GM18868 (cell line): ENCODE results near the gene B3GNT7.
"Not testable (repeated sequence)": the region's sequence is repeated elsewhere in the genome, so short reads cannot be mapped to it uniquely, and the experiment has no call there.

ENCODE experiments used
- ATAC-seq: cut with Tn5 transposase; IDR thresholded peaks from one replicate; pipeline ENCODE4 v1.9.1; 2021; ENCODE audit warnings: mild to moderate bottlenecking, moderate library complexity; ENCODE audit not compliant: unreplicated experiment

Gene B3GNT7

GRCh38 chr2:231364961-231365810 is 30.3 kb upstream of the B3GNT7 start:
- no peak for ATAC-seq

GRCh38 chr2:231367178-231367577 is 28.3 kb upstream of the B3GNT7 start:
- no peak for ATAC-seq

GRCh38 chr2:231369580-231370428 is 25.7 kb upstream of the B3GNT7 start:
- no peak for ATAC-seq

GRCh38 chr2:231370429-231370748 is 25.1 kb upstream of the B3GNT7 start:
- no peak for ATAC-seq

DNA sequence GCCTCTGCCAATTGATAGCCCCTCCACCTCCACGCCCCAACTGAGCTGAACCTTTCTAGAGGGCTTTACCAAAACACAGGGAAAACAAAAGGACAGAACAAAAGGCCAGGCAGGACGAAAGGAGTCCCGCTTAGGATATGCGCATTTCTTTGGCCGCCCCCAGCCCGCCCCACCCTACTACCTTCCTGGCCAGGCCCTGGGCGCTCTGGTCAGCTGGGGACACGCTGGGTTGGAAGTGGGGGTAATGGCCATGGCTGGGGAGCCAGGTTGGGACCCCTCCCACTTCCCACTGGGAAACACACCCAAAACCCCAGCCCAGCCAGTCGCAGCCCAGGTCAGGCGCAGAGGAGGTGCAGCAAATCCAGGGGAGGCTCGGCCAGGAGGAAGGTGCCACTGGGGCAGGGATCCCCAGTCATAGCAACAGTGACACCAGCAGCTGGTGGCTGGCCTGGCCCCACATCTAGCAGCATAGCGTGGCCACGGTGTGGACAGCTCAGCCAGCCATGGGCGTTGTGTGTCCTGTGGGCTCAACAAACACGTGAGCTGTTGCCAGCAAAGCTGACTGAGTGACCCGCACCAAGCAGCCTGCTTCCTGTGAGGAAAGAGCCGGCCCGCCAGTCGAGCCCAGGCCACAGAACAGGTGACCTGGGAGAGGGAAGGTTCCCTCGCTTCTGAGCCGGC is 24.6 kb upstream of the B3GNT7 start:
- ATAC-seq = no peak

DNA sequence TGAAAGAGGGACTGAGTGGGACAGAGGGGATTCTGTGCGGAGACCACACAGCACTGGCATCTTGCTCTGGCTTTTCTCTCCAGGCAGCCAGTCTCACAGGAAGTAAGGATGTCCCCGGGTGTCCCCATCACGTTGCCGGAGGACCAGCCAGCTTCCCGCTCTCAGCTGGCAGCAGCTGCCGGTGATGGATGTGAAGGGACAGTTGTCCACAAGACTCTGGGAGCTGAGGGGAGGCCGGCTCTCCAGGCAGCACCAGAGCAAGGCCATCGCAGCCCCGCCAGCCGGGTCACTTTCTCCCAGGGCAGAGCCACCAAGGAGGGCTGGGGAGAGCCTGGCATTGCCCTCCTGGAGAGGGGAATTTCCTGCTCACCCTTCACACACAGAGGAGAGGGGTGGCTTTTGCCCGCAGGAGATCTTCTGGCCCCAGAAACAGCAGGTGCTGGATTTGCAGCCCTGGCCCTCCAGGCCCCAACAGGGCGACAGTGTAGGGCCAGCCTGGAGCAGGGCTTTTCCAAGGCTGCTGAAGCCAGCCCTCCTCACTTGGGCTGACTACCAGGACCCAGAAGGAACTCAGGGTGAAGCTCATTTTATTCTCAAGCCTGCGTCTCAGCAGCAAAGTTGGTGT is 24.0 kb upstream of the B3GNT7 start:
- ATAC-seq = no peak

DNA sequence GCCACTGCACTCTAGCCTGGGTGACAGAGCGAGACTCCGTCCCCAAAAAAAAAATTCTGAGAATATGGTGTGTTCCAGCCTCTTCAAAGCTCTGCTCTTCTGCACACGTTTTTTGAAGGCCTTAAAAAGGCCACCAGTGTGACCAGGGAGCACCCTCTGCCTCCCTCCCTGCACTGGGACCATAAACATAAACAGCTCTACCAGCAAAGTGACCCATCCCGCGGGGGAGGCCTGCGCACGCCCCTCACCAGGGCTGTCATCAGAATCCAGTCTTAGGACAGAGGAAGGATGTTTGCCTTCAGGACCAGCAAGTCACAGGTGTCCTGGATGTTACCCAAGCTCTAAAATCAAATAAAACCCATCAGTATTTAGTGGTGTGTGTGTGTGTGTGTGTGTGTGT is 23.2 kb upstream of the B3GNT7 start:
- ATAC-seq = no peak

DNA sequence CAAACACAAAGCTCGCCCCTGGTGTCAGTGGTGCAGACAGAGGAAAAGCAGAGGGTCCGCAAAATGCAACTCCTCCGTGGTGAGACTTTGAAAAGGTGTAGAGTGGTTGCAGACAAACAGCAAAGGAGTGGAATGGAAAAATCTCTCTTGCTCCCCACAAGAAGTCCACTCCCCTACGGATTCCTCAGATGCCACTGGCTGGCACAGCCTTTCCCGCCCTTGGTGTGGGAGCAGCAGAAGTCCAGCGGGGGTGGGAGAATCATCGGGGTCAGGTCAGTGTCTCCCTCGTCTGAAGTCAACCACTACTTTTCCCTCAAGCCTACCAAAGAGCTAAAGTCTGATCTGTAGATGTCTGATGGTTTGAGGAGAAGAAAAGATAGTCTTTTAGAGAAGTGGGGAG is 22.3 kb upstream of the B3GNT7 start:
- no peak for ATAC-seq

DNA sequence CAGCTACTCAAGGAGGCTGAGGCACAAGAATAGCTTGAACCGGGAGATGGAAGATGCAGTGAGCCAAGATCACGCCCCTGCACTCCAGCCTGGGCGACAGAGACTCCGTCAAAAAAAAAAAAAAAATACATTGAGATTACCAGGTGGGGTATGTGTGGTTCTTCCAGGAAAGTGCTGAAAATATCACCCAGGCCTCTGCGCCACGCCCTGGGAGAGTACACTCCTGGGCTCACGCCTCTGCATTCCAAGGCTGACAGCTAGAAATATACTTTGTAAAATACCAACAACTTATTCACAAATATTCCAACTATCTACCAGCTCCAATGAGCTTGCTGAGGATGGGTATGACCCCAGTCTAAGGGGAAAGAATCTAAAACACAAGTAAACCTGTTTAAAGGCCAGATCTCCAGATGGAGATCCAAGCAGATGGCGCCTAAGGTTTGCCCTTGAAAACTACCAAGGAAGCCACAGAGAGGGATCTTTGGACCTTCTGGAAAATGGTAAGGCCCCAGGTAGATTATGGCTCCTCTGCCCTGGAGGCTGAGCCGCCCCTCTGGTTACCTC is 21.6 kb upstream of the B3GNT7 start:
- ATAC-seq = no peak

DNA sequence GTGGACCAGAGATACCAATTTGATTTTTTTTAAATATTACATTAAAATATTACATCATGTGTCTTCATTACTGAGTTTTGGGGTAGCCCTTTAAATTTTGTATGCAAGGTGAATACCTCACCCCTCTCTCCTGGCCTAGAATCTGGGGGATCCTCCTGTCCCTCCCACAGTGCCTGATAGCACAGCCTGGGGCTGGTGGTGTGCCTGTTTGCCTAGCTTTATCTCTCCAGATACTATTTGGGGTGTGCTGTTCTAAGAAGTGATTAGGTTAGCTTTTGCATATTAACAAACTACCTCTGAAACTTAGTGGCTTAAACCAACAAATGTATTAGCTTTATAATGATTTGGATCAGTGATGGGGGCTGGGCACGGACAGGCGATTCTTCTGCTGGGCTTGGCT is 20.7 kb upstream of the B3GNT7 start:
- ATAC-seq = no peak

GRCh38 chr2:231375994-231376615 is 19.4 kb upstream of the B3GNT7 start:
- ATAC-seq = not testable (repeated sequence)

DNA sequence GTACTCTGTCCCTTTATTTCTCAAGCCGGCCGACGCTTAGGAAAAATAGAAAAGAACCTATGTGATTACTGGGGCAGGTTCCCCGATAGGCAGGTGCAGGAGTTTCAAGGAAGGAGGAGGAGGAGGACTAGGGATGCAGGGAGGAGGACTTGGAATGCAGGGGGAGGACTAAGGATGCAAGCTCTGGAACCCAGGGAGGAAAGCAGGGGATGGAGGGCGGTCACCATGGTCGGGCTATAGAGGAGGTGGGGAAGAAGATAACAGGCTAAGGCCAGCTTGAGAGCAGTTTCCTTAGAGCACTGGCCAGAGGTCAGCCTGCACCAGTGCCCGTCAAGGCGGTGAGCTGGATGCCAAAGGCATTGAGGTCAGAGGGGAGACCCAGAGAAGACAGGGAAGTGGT is 18.7 kb upstream of the B3GNT7 start:
- ATAC-seq = no peak

DNA sequence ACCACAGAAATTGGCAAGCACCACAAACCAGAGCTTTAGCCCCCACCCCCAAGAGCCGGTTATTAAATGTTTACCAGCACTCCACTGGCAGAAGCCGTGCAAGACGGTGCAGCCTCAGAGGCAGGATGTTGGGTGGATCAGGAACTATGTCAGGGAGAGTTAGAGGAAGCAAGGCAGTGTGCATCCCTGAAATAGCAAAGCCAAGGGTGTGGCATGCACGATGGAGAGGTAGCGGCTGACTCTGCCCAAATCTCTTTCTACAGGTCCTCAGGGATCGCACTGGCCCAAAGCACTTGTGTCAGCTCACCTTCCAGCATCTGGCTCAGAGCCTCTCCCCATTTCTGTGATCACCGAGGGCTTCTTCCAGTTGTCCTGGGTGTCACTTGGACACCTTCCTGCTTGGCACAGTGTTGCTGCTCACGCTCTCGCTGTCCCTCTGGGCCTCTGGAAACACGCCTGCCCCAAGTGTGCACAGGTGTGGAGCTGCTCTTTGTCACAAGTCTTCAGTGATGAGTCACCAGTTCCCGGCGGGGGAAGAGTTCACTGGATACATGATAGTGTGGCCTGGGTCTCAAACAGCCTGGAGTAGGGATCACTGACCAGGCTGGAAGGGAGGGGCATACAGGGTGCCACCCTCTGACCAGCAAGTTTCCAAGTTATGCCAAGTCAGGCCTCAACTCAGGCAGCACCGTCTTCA is 17.3 kb upstream of the B3GNT7 start:
- no peak for ATAC-seq

DNA sequence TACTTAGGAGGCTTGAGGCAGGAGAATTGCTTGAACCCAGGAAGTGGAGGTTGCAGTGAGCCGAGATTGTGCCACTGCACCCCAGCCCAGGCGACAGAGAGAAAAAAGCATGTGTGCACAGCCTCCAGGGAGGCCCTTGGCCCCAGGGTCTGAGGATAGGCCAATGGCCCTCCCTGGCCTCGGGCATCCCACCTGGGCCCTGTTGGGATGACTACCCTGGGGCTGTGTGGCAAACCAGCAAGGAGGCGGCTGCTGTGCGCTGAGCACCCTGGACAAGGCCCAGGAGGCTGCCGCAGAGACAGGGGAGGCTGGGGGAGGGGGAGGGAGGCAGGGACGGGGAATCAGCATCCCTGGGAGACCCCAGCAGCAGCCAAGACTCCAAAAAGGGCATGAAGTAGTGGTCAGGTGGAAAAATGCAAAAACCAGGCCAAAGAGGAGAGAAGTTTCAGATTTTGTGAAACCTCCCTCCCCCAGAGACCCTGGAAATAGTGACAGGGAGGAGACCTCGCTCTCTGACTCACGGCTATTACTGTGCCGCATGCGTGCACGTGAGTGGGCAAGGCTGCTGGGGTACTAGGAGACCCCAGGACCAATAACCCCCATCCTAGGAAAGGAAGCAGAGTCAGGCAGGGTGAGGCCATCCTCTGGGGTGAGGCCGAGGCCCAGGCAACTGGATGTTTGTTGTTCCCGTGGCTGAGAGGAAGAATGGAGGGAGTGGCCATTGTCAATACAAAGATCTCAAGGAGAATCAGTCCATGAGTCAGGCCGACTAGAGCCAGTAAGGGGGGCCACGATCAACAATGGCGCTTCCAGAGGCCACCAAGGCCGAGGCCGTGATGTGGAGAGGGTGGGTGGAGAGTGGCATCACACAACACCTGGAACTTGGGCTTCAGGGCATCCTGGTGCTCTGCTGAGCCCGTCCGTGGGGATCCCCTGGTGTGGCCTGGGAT is 16.0 kb upstream of the B3GNT7 start:
- no peak for ATAC-seq

DNA sequence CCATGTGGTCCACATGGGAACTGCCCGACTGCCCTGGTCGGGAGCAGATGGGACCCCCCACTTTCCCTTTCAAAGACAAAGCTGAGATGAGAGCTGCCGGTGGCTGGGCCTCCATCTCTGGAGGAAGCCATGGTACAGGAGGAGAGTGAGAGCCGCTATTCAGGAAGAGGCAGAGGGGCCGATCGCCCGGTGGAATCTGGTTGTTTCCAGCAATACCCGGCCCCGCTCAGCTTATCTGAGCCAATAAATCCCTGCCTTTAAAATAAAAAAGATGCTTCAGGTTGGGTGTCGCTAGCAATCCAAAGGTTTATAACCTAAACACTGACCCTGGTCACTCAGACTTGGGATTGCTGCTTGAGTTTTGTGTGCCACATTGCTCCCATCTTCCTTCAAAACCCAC is 15.2 kb upstream of the B3GNT7 start:
- ATAC-seq = no peak

- no peak for ATAC-seq
These were observed 14.3 kb upstream of the B3GNT7 start for GRCh38 chr2:231380991-231381847.

GRCh38 chr2:231382116-231382515 is 13.4 kb upstream of the B3GNT7 start:
- ATAC-seq = no peak
